ENCODE results near the gene LCMT1. TPM values are rescaled to one million over a fixed set of nuclear protein-coding genes. Genes with fewer than 3 reads are reported as not detected.
A peak's percentile ranks its signal among the peaks of the same experiment; 100 is the strongest.

Gene LCMT1
- total RNA-seq, 3 donors from 2014 or later: 41.7 to 55.7 (median 55.7) TPM

- no peak for TF ChIP-seq CTCF (IDR thresholded peaks at IDR 0.05)
- H3K36me3 ChIP-seq (ENCODE audit: low read depth): peaks cover 4% of the 10 kb centered on the region
- no peak overlapping the region for H3K4me3 ChIP-seq
- H3K9me3 ChIP-seq: no peaks in the 10 kb centered on the region
- DNase-seq (peak; percentile 52 to 86 (median 56)), ATAC-seq (peak; percentile 23)
- intact Hi-C loops (cut with DNase I, micrococcal nuclease): no loop called here
- H3K4me1 ChIP-seq (ENCODE audit: low read depth): peaks cover 40% of the 10 kb centered on the region
Measured at GRCh38 chr16:25109643-25110042, 1.9 kb upstream of the LCMT1 start.

GRCh38 chr16:25110387-25110947 lies 1.1 kb upstream of the LCMT1 start:
- no peak for TF ChIP-seq CTCF (IDR thresholded peaks at IDR 0.05)
- DNase-seq (no peak), ATAC-seq (no peak)
- Histone ChIP-seq H3K36me3 (ENCODE audit: low read depth) (peaks cover 4% of the 10 kb centered on the region), H3K4me1 (ENCODE audit: low read depth) (peaks cover 40% of the 10 kb centered on the region), H3K9me3 (no peaks in the 10 kb centered on the region), H3K4me3 (no peak overlapping the region)
- intact Hi-C loops (cut with DNase I, micrococcal nuclease): no loop called here

- no peak for ATAC-seq
- no peak for DNase-seq
- no peak for TF ChIP-seq CTCF (IDR thresholded peaks at IDR 0.05)
- peaks cover 37% of the 10 kb centered on the region for H3K4me1 ChIP-seq (ENCODE audit: low read depth)
- H3K4me3 ChIP-seq: no peak overlapping the region
- no peaks in the 10 kb centered on the region for H3K9me3 ChIP-seq
- H3K36me3 ChIP-seq (ENCODE audit: low read depth): peaks cover 4% of the 10 kb centered on the region
- intact Hi-C loops (cut with DNase I, micrococcal nuclease): no loop called here
Measured at GRCh38 chr16:25114121-25114520, 2.6 kb downstream of the LCMT1 start.

GRCh38 chr16:25118851-25119578 lies 7.5 kb downstream of the LCMT1 start:
- H3K4me1 ChIP-seq (ENCODE audit: low read depth): no peaks in the 10 kb centered on the region
- ATAC-seq: no peak
- H3K4me3 ChIP-seq: no peak overlapping the region
- intact Hi-C loops (cut with DNase I, micrococcal nuclease): no loop called here
- H3K9me3 ChIP-seq: no peaks in the 10 kb centered on the region
- no peak for TF ChIP-seq CTCF (IDR thresholded peaks at IDR 0.05)
- H3K36me3 ChIP-seq (ENCODE audit: low read depth): no peaks in the 10 kb centered on the region
- DNase-seq: no peak

- DNase-seq (no peak), ATAC-seq (no peak)
- H3K9me3 ChIP-seq: no peaks in the 10 kb centered on the region
- TF ChIP-seq CTCF (IDR thresholded peaks at IDR 0.05): no peak
- H3K4me1 ChIP-seq (ENCODE audit: low read depth): peaks cover under 1% of the 10 kb centered on the region
- no peaks in the 10 kb centered on the region for H3K36me3 ChIP-seq (ENCODE audit: low read depth)
- no peak overlapping the region for H3K4me3 ChIP-seq
- intact Hi-C loops (cut with DNase I, micrococcal nuclease): loop anchor here in 1 of 2 donors (10.0 kb wide), 1 partner anchor 103 kb away; no protein-coding TSS in a partner anchor
Measured at GRCh38 chr16:25121824-25122600, 10.5 kb downstream of the LCMT1 start.
